Immature natural killer cell (primary cell): ENCODE measurements around the gene ATP23. TPM values are rescaled to one million over a fixed set of nuclear protein-coding genes. Genes with fewer than 3 reads are reported as not detected.

Experiments
- DNase-seq, 3 donors: peaks; one replicate each; pipeline ENCODE4 v3.0.0; 2022; ENCODE audit warnings: mixed read lengths in 1 of 3
- H3K27ac Mint-ChIP-seq, 6 donors: one replicate each; pipeline ENCODE4 v1.8.0; 2020; ENCODE audit warnings: mixed read lengths in 6 of 6, mild to moderate bottlenecking in 5 of 6, inconsistent platforms in 4 of 6, moderate library complexity in 3 of 6
- H3K27me3 Mint-ChIP-seq, 3 donors: one replicate each; pipeline ENCODE4 v1.8.0; 2020 to 2021; ENCODE audit warnings: low read depth in 3 of 3, mild to moderate bottlenecking in 3 of 3, mixed read lengths in 3 of 3, moderate library complexity in 3 of 3, inconsistent platforms in 1 of 3
- H3K36me3 Mint-ChIP-seq, 3 donors: one replicate each; pipeline ENCODE4 v1.8.0; 2020; ENCODE audit warnings: mixed read lengths in 3 of 3, inconsistent platforms in 2 of 3, mild to moderate bottlenecking in 2 of 3
- H3K4me1 Mint-ChIP-seq, 2 donors: one replicate each; pipeline ENCODE4 v1.8.0; 2020; ENCODE audit warnings: inconsistent platforms in 2 of 2, mild to moderate bottlenecking in 2 of 2, mixed read lengths in 2 of 2, moderate library complexity in 1 of 2
- H3K4me3 Mint-ChIP-seq, 5 donors: one replicate each; pipeline ENCODE4 v1.8.0; 2020; ENCODE audit warnings: mild to moderate bottlenecking in 5 of 5, mixed read lengths in 5 of 5, inconsistent platforms in 3 of 5, moderate library complexity in 3 of 5
- H3K9me3 Mint-ChIP-seq, 6 donors: one replicate each; pipeline ENCODE4 v1.8.0; 2020; ENCODE audit warnings: mild to moderate bottlenecking in 6 of 6, mixed read lengths in 6 of 6, inconsistent platforms in 4 of 6, moderate library complexity in 3 of 6
- polyA plus RNA-seq, 3 donors: library from polyadenylated mRNA; unstranded; fragments of 300-500 nt; fragmentation: Illumina TruSeq; gene quantifications; one replicate each; pipeline ENCODE4 v1.2.3, GENCODE V29; 2021

The ATP23 gene, protein sequence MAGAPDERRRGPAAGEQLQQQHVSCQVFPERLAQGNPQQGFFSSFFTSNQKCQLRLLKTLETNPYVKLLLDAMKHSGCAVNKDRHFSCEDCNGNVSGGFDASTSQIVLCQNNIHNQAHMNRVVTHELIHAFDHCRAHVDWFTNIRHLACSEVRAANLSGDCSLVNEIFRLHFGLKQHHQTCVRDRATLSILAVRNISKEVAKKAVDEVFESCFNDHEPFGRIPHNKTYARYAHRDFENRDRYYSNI
- polyA plus RNA-seq = 10 to 100 TPM; 17.3 to 23.8 (median 19.3) TPM

GRCh38 chr12:57941165-57941894 lies at the start of gene ATP23:
ATP23 (plus strand) TSS chr12:57941567; CDS start chr12:57941702, 135 bp downstream.
- peak; percentile 91 to 97 (median 96) for DNase-seq
- Mint-ChIP-seq H3K27me3 (peaks cover 5 to 7% (median 6%) of the 10 kb centered on the region in 3 donors), H3K27ac (peak within 1 kb of the TSS; percentile 97 to 99 (median 98)), H3K4me1 (peaks cover 39 to 48% of the 10 kb centered on the region in 2 donors), H3K9me3 (no peaks in the 10 kb centered on the region), H3K36me3 (no peaks in the 10 kb centered on the region), H3K4me3 (peak within 1 kb of the TSS; percentile 84 to 98 (median 94))

GRCh38 chr12:57892232-57892972 lies 49.0 kb upstream of the ATP23 start:
- H3K4me1 Mint-ChIP-seq = peaks cover 10 to 12% of the 10 kb centered on the region in 2 donors
- no peaks in the 10 kb centered on the region for H3K36me3 Mint-ChIP-seq
- no peak overlapping the region for H3K4me3 Mint-ChIP-seq
- no peak for DNase-seq
- no peaks in the 10 kb centered on the region for H3K9me3 Mint-ChIP-seq
- peaks cover 4 to 8% (median 7%) of the 10 kb centered on the region in 3 donors for H3K27me3 Mint-ChIP-seq
- no peak overlapping the region for H3K27ac Mint-ChIP-seq

DNA sequence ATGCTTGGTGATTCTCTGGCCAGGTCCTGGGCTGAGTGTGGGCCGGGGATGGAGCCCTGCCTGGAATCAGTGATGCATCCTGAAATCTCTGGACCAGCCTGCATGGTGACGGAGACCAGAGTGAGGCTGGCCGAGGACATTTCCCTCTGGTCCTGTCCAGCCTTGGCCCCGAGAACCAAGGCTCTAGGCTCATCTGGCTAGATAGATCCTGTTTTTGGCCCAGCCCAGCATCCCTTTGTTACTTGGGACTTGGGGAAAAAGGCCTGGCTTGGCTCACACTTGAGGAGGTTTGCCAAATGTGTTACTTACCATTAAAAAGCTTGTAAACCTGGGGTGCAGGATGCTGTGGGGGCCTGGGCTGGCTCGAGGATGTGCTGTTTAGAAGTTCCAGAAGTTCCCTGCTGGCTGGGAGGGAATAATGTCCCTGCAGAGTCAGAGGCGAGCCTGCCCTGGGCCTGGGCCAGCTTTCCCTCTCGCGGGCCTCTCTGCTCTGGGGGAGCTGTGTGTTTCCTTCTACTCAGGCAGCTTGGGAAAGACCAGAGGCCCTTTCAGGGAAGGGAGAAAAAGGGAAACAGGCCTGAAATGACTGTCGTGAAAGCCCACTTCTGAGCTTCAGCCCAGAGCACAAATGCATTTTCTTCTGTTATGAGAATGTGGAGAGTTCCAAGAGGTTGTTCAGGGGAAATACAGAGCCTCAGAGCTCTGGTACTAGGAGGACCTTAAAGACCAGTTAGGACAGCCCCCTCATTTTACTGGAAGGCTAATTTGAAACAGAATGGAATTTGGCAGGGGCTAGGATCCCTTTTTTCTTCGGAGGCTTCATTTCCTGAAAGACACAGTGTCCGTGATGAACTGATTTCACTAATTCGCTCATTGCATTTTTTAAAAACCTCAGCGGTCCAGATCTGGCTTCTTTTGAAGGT lies 47.7 kb upstream of the ATP23 start:
- DNase-seq = no peak
- H3K9me3 Mint-ChIP-seq = no peaks in the 10 kb centered on the region
- peaks cover 4 to 8% (median 7%) of the 10 kb centered on the region in 3 donors for H3K27me3 Mint-ChIP-seq
- no peak overlapping the region for H3K4me3 Mint-ChIP-seq
- H3K4me1 Mint-ChIP-seq = peaks cover 23 to 25% of the 10 kb centered on the region in 2 donors
- H3K36me3 Mint-ChIP-seq = no peaks in the 10 kb centered on the region
- H3K27ac Mint-ChIP-seq = no peak overlapping the region

- peaks cover 32 to 35% of the 10 kb centered on the region in 2 donors for H3K4me1 Mint-ChIP-seq
- H3K36me3 Mint-ChIP-seq = no peaks in the 10 kb centered on the region
- no peak overlapping the region for H3K27ac Mint-ChIP-seq
- H3K9me3 Mint-ChIP-seq = no peaks in the 10 kb centered on the region
- no peak overlapping the region for H3K4me3 Mint-ChIP-seq
- peaks cover 4 to 8% (median 7%) of the 10 kb centered on the region in 3 donors for H3K27me3 Mint-ChIP-seq
- no peak for DNase-seq
These were observed 46.7 kb upstream of the ATP23 start for GRCh38 chr12:57894399-57895292.

DNA sequence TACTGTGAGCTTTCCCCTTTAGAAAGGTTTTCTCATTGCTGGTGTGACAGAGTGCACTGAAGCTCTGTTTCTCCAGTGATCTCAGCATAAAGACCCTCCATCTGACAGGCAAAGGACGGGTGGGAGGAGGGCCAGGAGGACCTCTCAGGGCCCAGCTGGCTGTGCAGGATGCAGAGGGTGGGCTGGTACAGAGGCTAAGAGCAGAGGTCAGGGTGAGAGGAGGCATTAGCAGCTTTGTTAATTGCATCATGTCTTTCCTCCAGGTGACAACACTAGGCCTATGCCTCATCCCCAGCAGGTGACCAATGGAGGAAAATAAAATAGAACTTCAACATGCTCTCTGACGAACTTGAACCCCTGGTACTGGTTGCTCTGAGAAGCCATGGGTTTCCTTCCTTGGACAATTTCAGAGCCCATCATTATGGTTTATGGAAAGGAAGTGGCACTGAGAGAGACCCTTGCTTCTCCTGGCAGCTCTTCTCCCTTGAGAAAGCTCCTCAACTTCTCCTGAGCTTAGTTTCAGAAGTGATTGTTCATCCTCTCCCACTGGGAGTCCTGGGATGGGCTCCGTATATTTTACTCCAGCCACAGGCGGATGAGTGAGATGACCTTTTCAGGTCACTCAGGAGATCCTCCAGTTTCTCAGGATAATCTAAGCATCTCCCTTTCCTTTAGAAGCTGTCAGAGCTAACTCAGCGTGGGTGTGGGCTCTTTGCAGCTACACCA lies 45.8 kb upstream of the ATP23 start:
- no peaks in the 10 kb centered on the region for H3K36me3 Mint-ChIP-seq

GRCh38 chr12:57896115-57896433 lies 45.3 kb upstream of the ATP23 start:
- Mint-ChIP-seq H3K4me3 (peak overlapping the region in 3 of 5 donors; percentile 48 to 55 (median 49)), H3K27me3 (peaks cover 4 to 5% (median 5%) of the 10 kb centered on the region in 3 donors)
- no peak for DNase-seq

More for the DNA sequence above, 45.8 kb upstream of the ATP23 start:
- peaks cover 4 to 8% (median 5%) of the 10 kb centered on the region in 3 donors for H3K27me3 Mint-ChIP-seq
- peak overlapping the region in 3 of 5 donors; percentile 37 to 55 (median 48) for H3K4me3 Mint-ChIP-seq
- H3K27ac Mint-ChIP-seq = peak overlapping the region in 1 of 6 donors; percentile 61
- H3K9me3 Mint-ChIP-seq = no peaks in the 10 kb centered on the region
- H3K4me1 Mint-ChIP-seq = peaks cover 35 to 38% of the 10 kb centered on the region in 2 donors
- DNase-seq = no peak

DNA sequence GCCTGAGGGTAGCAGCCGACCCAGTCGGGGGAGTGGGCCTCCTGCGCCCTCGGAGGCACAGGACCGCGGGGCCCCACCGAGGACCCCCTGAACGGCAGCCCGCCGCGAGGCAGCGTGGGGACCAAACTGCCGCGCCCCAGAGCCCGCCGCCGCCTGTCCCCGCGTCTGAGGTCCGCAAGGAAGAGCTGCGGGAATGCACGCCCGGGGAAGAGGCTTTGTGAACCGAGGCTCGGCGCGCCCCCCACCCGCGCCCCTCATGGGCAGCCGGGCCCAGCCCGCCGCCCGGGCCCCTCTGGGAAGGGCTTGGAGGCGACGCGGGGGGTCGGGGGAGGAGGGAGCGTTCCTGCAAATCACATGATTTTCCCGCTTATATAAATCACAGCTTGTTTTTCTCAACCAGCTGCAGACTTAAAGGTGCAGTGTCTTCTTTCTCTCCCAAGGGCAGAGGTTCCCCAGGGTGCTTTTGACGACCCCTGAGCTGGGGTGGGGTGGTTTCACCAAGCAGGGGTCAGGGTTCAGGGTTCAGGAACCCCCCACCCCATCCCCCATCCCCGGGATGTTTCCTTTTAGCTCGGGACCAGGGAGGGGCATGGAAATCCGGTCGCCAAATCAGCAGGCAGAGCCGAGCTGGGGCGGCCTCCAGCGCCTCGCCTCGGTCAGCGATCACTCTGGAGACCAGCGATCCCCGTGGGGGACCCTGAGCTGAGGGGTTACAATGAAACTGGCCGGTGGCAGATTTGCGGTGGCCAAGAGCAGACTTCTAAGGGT lies 44.7 kb upstream of the ATP23 start:
- no peak for DNase-seq
- Mint-ChIP-seq H3K4me1 (peaks cover 37 to 38% of the 10 kb centered on the region in 2 donors), H3K27me3 (peaks cover 4 to 5% (median 5%) of the 10 kb centered on the region in 3 donors), H3K27ac (no peak overlapping the region), H3K9me3 (no peaks in the 10 kb centered on the region), H3K36me3 (no peaks in the 10 kb centered on the region), H3K4me3 (peak overlapping the region; percentile 25 to 74 (median 55))

More at GRCh38 chr12:57896115-57896433, 45.3 kb upstream of the ATP23 start:
- Mint-ChIP-seq H3K36me3 (no peaks in the 10 kb centered on the region), H3K27ac (peak overlapping the region in 1 of 6 donors; percentile 61), H3K4me1 (peaks cover 35 to 38% of the 10 kb centered on the region in 2 donors), H3K9me3 (no peaks in the 10 kb centered on the region)

DNA sequence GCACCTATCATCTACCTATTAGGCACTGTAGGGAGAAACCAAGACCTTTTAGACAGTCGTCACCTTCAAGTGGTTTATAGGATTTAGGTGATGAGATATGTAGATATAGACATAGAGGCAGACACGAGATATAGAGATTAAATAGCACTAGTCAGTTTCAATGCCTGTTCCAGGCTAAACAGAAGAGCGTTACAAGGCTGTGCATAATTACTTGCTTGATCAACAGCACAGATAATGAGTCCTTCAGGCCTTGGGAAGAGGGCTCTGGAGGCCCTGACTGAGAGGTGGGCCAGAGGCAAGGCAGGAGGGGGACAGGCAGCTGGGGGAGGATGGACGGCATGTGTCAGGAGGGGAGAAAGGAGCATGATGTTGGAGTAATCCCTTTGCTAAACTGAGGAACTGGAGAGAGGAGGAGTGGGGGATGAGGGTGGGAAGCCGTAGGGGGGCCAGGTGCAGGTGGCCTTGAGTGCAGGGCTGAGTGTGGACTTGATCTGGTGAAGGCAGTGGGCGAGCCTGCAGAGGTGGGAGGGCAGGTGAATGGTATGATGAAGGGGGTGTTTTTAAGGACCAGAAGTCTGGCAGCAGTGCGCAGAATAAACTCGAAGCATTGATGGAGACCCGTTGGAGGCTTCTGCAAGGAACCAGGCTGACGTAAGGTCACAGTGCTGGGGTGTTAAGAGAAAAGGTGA lies 43.9 kb upstream of the ATP23 start:
- Mint-ChIP-seq H3K4me1 (peaks cover 38% of the 10 kb centered on the region in 2 donors), H3K4me3 (peak overlapping the region in 3 of 5 donors; percentile 45 to 74 (median 71)), H3K36me3 (no peaks in the 10 kb centered on the region), H3K27ac (peak overlapping the region in 2 of 6 donors; percentile 71 to 93), H3K27me3 (peaks cover 4 to 5% (median 5%) of the 10 kb centered on the region in 3 donors), H3K9me3 (no peaks in the 10 kb centered on the region)
- no peak for DNase-seq

DNA sequence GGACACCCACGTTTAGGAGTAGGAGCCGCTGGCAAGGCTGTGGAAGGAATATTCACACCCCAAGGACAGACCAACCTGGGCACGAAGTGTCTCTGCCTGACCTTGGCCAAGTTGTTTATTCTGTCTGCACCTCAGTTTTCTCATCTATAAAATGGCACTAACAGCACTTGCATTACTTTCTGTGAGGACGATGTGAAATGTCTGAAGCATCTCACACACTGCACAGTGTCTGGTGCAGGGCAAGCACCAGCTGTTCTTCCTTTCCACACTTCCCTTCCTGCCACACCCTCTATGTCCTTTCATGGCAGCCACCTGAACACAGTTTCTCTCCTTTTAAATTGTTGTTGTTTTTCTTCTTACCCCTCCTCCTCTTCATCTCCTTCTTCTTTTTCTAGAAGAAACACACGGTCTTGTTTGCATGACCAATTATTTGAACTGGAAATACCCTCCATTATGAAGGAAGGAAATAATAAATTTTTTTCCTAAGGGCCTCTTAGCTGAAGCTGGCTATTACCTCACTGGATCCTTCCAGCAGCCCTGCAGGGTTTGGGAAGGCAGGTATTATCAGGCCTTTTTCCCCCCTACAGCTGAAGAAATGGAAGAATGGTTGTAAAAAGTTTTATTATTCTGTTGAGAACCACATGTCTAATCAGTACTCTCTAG lies 42.9 kb upstream of the ATP23 start:
- DNase-seq = no peak
- Mint-ChIP-seq H3K36me3 (no peaks in the 10 kb centered on the region), H3K27me3 (peaks cover 4 to 5% (median 5%) of the 10 kb centered on the region in 3 donors), H3K9me3 (no peaks in the 10 kb centered on the region), H3K27ac (peak overlapping the region; percentile 65 to 95 (median 85)), H3K4me3 (peak overlapping the region in 1 of 5 donors; percentile 16), H3K4me1 (peaks cover 38% of the 10 kb centered on the region in 2 donors)

GRCh38 chr12:57899010-57899662 lies 42.2 kb upstream of the ATP23 start:
- H3K36me3 Mint-ChIP-seq = no peaks in the 10 kb centered on the region
- peaks cover 38% of the 10 kb centered on the region in 2 donors for H3K4me1 Mint-ChIP-seq
- H3K27ac Mint-ChIP-seq = peak overlapping the region; percentile 73 to 95 (median 85)
- no peaks in the 10 kb centered on the region for H3K9me3 Mint-ChIP-seq
- peak overlapping the region; percentile 11 to 66 (median 59) for H3K4me3 Mint-ChIP-seq
- H3K27me3 Mint-ChIP-seq = peaks cover 4 to 5% (median 5%) of the 10 kb centered on the region in 3 donors
- DNase-seq = peak; percentile 52 to 59 (median 53)
